Left forelimb (tissue), 1 donor: ENCODE results near the gene LRRC28.

Experiments
- DNase-seq: peaks from one replicate; pipeline ENCODE4 v3.0.0-alpha.2; 2018; ENCODE audit warnings: low spot score

Gene LRRC28

DNA sequence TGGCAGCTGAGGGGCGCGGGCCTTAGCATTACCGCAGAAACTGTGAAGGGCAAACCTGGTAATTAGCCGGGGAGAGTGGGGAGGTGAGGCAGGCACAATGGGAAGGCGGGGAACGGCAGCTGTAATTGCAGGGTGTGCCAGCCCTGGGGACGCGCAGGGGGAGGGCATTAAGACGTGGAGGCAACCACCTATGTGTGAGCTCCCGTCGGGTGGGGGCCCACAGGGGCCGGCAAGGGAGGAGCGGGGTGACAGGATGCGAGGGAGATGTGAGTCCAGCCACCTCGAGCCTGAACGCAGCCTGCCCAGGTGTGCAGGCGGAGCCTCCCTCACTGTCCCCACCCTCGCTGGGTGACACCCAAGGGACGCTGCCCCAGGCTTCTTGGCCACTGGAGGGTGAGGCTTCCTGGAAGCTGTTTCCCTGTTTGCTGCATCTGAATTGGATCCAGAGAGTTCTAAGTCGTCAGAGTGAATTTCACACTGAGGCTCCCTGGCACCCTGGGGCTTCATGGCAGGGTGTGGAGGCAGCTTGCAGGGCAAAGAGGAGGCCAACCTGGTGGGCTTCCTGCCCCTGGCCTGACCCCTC lies 183.9 kb downstream of the LRRC28 start:
- DNase-seq: peak; percentile 62

DNA sequence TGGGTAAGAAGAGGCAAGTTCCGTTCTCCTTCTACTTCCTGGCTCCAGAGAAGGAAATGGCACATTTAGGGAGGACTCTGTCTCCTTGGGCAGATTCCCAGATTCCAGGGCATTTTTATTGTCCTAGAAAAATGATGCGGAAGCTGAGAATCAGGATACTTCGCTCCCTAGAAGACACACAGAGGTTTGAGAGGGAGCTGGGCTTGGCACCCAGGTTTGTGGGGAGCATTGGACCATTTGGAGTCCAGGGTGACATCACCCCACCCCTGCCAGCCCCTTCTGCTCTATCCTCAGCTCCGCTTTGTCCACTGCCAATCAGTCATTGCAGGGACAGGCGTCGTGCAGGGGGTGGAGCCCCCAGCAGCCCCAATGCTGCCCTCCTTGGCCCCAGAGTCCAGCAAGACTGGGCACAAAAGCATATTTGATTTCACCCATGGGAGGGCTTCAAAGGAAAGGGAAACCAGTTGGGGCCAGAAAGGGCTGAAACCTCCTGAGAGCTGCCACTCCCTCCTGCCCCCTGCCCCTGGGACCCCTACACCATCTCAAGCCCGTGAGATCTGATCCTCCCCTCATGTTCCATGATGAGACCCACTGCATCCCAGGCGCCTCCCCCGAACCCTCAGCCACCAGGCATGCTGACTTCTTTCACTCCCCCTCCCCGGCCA lies 184.7 kb downstream of the LRRC28 start:
- peak; percentile 53 for DNase-seq

DNA sequence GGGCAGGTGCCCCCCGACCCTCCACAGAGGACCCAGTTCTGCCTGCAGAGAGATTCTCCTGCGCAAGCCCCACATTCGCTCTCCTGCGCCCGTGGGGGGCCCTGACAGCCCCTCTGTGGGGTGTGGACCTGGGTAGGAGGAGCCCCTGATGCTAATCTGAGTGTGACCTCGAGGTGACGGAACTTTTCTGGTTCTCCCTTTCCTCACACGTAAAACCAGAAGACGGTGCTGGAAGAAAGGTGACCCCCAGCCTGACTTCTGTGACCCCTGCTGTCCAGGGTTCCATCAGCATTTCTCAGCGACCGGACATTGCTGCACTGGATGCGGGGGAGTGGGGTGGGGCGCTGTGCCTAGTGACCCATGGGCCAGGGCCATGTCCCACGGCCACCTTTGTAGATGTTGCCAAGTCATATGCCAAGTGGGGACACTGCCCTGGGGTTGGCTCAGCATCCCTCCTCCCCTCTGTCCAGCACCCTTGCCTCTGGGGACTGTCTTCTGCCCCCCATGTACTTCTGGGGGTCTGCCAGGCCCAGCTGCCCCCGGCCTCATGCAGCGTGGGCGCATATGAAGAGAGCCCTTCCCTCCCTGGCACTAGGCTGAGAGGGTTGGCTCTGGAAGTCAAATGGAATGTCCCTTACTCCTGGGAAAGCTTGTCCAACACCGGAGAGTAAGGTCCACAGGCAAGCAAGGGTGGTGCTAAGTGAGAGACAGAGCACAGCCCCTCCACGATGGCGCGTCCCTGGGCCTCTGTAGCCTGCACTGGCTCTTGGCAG lies 185.4 kb downstream of the LRRC28 start:
- peak; percentile 61 for DNase-seq

DNA sequence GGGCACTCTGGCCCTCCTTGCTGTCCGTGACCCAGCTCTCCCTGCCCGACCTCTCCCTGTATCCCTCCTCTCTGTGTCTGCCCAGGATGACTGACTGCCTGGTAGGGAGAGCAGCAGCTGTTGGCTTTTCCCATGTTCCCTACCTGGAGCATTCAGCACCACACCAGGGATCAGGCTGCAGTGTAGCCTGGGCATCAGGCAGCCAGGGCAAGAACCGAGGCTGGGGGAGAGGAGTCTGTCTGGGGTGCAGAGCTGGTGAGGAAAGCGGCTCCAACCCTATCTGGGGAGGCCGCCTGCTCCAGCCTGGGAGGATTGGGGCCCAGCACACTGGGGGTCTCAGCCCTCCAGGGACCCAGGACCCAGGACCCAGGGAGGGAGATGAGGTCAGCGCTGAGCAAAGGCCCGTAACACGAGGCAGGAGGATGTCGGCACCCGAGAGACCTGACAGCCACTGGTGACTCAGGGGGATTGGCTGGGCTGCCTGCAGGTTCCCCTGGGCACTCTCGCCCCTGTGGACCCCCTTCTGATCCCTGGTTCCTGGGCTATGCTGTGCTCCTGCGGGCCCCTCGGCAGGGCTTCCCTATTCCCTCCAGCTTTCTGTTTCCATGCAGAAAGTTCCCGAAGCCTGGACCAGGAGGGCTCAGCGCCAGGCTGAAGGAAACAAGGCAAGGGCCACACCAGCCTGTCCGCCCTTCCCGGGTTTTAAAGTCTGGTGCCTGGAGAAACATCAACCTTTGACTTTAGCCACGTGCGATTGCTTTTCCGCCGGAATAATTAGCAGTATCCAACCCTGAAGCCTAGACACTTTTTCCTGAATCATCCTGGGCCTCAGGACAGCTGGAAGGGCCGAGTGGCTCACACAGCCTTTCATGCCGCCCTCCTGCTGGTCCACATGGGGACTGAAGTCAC lies 186.3 kb downstream of the LRRC28 start:
- DNase-seq: peak; percentile 63

DNA sequence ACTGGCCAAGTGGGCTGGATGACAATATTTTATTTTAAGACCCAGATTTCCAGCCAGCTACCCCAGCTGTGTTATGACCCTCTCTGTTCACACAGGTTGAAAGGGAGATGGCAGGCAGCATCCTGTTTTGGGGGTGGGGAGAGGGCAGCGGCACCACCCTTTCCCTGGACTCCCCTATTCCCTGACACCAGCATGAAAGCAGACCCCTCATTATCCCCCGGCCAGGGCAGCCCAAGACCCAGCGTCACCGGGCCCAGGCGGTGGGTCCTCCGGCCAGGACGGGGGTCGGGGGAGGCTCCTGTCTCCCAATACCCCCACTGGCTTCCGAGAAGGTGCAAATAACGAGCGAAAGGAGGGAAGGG lies 186.9 kb downstream of the LRRC28 start:
- DNase-seq: peak; percentile 64

DNA sequence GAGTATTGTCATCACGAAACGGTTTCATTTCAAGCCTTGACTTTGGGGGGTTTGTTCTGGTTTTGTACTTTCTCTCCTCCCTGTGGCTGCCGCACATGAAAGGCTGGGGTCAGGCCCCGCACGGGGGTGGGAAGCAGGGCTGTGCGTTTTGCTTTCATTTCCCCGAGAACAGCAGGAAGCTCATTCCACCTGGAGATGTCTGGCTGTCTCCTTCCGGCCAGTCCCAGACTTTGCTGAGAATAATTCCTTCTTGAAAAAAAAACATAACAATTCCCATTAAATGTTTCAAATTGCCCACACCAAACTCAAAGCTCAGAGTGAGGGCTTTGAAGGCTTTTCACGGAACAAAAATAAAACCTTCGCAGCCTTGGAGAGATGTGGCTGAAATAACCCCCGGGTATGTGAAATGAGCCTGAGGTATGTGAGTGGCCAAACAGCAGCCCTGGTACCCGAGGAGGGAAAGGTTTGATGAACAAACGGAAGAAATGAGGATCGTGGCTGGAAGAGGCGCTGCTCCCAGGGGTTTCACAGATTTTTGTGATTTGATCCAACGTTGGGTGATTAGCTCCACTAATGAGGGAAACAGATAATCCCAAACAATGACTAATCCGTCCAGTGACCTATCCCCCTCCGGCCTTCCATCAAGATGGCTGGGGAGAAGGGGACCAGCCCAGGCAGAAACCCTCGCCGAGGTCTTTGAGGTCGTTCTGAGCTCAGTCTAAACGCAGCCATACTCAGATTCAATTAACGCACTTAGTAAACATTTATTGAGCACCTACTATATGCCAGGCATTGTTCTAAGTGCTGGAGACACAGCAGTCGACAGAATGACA lies 187.6 kb downstream of the LRRC28 start:
- peak; percentile 64 for DNase-seq

DNA sequence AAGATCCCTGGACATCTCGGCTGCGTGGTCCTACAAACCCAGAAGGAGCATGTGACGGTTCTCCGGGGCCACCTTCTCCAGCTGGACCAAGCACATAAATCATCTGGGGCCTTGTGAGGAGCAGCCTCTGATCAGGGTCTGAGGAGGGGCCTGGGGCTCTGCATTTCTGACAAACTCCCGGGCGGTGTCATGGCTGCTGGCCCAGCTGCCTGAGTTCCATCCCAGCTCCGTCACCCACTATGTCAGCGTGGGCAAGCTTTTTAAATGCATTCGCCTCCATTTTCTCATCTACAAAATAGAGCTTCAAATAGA lies 188.2 kb downstream of the LRRC28 start:
- no peak for DNase-seq

DNA sequence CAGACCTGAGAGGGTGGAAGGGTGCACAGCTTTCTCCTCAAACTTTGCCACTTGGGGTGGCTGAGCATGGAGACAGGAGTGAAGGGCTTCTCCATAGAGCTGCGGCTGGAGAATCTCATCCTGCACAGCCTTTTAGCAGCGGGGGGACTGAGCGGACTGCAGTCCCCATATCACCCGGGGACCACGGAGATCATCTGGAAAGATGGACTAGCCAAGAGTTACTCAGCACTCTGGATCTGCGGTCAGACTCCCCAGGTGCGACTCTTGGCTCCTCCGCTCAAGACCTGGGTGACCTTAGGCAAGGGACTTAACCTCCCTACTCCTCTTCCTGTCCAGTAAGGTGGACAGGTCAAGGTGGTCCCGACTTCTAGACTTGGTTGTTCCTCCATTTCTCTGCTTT lies 188.7 kb downstream of the LRRC28 start:
- DNase-seq: no peak
